Duodenal mucosa (tissue), 2 donors: Measurements from ENCODE around the gene METTL9.
"Not testable (repeated sequence)": the region's sequence is repeated elsewhere in the genome, so short reads cannot be mapped to it uniquely, and the experiment has no call there.

ENCODE experiments used
- H3K27ac ChIP-seq: one replicate; pipeline ENCODE4 v1.7.0; 2013; ENCODE audit warnings: low read depth, low read length
- H3K27me3 ChIP-seq, 2 donors: one replicate each; pipeline ENCODE4 v1.7.0; 2013; ENCODE audit warnings: low read length in 2 of 2, control low read depth in 1 of 2; ENCODE audit not compliant: insufficient read depth in 2 of 2, control insufficient read depth in 1 of 2
- H3K36me3 ChIP-seq, 2 donors: one replicate each; pipeline ENCODE4 v1.7.0; 2013; ENCODE audit warnings: low read length in 2 of 2, control low read depth in 1 of 2; ENCODE audit not compliant: insufficient read depth in 2 of 2, control insufficient read depth in 1 of 2
- H3K4me1 ChIP-seq, 2 donors: one replicate each; pipeline ENCODE4 v1.7.0; 2013; ENCODE audit warnings: low read length in 2 of 2, control low read depth in 1 of 2; ENCODE audit not compliant: insufficient read depth in 2 of 2, control insufficient read depth in 1 of 2
- H3K4me3 ChIP-seq, 2 donors: one replicate each; pipeline ENCODE4 v1.7.0; 2013; ENCODE audit warnings: low read length in 2 of 2, low read depth in 1 of 2
- H3K9ac ChIP-seq, 2 donors: one replicate each; pipeline ENCODE4 v1.7.0; 2013; ENCODE audit warnings: low read length in 2 of 2, low read depth in 1 of 2
- H3K9me3 ChIP-seq, 2 donors: one replicate each; pipeline ENCODE4 v1.7.0; 2013; ENCODE audit warnings: low read length in 2 of 2, control low read depth in 1 of 2; ENCODE audit not compliant: control insufficient read depth in 1 of 2

Gene METTL9

DNA sequence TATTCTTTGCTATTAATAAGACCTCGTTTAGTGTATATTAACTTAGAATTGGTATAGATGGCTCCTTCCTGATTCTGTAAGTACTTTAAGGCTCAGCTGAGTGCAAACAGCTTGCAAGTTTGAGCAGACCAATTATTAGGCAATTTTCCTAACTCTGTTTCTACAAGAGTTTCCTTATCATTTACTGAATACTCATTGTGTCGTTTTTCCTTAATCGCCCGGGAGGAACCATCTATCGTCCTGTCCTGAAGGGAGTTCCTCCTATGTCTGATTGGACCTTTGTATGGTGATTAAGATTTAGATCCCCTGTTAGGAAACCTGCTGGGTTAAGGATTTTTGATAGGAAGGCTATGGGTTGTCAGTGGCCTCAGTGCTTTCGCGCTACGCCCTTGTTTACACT lies 32.0 kb downstream of the METTL9 start:
- H3K27ac ChIP-seq, H3K9me3 ChIP-seq, H3K9ac ChIP-seq, H3K4me3 ChIP-seq, H3K27me3 ChIP-seq, H3K4me1 ChIP-seq: not testable (repeated sequence)
- H3K36me3 ChIP-seq = peaks cover 3 to 24% of the 10 kb centered on the region in 2 donors

DNA sequence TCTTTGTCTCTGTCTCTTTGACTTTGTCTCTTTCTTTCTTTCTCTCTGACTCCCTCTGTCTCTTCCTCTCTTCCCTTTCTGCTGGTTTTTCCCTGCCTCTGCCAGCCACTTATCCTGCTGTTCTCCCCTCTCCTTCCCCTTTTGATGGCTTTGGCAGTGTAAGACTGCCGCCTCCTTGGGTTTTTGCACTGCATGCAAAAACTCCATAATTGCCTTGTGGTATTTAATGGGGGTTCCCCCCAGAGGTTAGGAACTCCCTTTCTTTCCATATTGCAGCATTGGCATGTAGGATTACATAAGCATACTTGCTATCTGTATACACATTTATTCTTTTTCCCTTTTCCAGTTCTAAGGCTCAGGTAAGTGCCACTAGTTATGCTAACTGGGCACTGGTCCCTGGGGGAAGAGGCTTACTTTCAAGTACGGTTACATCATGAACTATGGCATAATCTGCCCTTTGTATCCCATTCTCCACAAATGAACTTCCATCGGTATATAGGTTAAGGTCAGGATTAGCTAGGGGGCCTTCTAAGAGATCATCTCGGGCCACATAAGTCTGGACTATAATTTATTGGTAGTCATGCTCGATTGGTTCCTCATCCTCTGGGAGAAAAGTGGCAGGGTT lies 32.7 kb downstream of the METTL9 start:
- H3K9me3 ChIP-seq, H3K27me3 ChIP-seq: not testable (repeated sequence)
- peaks cover 3 to 22% of the 10 kb centered on the region in 2 donors for H3K36me3 ChIP-seq

DNA sequence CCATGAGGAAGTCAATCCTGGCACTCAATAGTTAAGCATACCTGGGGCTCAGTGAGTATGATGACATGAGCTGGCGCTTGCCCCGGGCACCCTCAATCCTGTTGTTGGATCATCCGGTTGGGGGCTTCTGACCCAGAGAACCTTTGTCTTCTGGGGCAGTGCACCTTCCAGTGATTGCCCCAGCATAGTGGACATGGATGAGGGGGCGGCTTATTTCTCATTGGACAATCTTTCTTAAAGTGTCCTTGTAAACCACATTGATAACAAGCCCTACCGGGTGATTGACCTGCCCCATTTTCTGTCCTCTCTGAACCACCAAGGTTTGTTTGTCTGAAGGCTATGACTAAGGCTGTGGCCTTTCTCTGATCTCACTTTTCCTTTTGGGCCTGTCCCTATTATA lies 34.8 kb downstream of the METTL9 start:
- no peak overlapping the region for H3K4me3 ChIP-seq
- H3K9ac ChIP-seq = no peak overlapping the region
- H3K36me3 ChIP-seq = peaks cover 1 to 17% of the 10 kb centered on the region in 2 donors
- no peaks in the 10 kb centered on the region for H3K9me3 ChIP-seq
- no peaks in the 10 kb centered on the region for H3K27me3 ChIP-seq
- H3K4me1 ChIP-seq = no peaks in the 10 kb centered on the region
- no peak overlapping the region for H3K27ac ChIP-seq

More for the DNA sequence above, 32.7 kb downstream of the METTL9 start:
- not testable (repeated sequence) for H3K4me3 ChIP-seq, H3K9ac ChIP-seq, H3K4me1 ChIP-seq, H3K27ac ChIP-seq

DNA sequence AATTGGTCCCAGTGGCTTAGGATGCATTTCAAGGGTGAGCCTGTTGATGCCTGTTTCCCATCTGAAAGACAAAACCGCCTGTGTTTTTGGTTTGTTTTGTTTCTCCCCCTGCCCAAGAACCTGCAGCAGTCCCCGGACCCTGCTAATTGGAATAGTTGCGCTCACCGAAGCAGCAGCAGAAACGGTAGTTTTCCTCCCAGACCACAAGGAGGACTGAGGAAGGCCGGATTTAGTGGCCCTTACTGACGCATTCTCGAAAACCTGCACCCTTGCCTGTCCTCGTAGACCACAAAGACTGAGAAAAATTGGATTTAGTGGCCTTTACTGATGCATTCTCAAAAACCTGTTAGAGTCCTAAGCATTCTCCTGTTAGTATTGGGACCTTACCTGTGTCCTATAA lies 36.3 kb downstream of the METTL9 start:
- H3K4me1 ChIP-seq, H3K9ac ChIP-seq, H3K9me3 ChIP-seq, H3K4me3 ChIP-seq, H3K27me3 ChIP-seq, H3K27ac ChIP-seq: not testable (repeated sequence)
- H3K36me3 ChIP-seq = peaks cover 0 to 11% of the 10 kb centered on the region in 2 donors

DNA sequence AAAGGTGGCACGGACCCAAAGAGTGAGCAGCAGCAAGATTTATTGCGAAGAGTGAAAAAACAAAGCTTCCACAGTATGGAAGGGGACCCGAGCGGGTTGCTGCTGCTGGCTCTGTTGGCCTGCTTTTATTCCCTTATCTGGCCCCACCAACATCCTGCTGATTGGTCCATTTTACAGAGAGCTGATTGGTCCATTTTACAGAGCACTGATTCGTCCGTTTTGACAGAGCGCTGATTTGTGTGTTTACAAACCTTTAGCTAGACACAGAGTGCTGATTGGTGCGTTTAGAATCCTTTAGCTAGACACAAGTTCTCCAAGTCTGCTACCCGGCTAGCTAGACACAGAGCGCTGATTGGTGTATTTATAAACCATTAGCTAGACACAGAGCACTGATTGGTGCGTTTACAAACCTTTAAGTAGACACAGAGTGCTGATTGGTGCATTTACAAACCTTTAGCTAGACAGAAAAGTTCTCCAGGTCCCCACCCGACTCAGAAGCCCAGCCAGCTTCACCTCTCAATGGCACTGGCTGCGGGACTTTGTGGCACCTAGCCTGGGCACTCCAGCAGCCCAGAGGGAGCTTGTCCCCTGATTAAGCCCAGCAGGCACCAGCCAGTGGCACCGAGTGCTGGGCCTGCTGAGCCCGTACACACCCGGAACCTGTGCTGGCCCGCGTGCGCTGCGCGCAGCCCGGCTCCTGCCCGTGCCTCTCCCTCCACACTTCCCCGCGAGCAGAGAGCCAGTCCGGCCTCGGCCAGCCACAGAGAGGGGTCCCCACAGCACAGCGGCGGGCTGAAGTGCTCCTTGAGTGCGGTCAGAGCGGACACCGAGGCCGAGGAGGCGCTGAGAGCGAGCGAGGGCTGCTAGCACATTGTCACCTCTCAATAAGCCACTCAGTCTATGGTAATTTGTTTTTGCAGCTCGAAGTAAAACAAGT lies 37.9 kb downstream of the METTL9 start:
- Histone ChIP-seq H3K27ac (no peak overlapping the region), H3K27me3 (no peaks in the 10 kb centered on the region), H3K9me3 (no peaks in the 10 kb centered on the region), H3K9ac (no peak overlapping the region), H3K4me1 (no peaks in the 10 kb centered on the region), H3K36me3 (peaks cover 4 to 11% of the 10 kb centered on the region in 2 donors), H3K4me3 (no peak overlapping the region)

DNA sequence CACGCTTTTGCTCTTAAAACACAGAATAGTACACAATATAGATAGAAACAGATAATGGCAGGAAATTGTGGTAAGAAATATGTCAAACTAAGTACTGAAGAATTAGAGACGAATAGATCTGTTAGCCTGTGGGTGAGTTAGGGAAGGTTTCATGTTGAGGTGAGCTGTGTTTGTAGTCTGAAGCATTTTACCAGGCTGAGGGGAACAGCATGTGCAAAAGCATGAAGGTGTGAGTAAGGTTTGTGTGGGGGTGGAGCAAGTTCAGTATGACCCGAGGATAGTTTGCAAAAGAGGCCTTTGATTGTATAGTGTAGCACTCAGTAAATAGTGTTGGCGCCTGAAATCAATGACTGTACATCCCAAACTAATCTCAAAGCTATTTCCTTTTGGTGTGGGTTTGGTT lies 39.2 kb downstream of the METTL9 start:
- Histone ChIP-seq H3K9me3 (no peaks in the 10 kb centered on the region), H3K27me3 (no peaks in the 10 kb centered on the region), H3K4me3 (no peak overlapping the region), H3K9ac (no peak overlapping the region), H3K36me3 (peaks cover 4 to 11% of the 10 kb centered on the region in 2 donors), H3K27ac (no peak overlapping the region), H3K4me1 (no peaks in the 10 kb centered on the region)

DNA sequence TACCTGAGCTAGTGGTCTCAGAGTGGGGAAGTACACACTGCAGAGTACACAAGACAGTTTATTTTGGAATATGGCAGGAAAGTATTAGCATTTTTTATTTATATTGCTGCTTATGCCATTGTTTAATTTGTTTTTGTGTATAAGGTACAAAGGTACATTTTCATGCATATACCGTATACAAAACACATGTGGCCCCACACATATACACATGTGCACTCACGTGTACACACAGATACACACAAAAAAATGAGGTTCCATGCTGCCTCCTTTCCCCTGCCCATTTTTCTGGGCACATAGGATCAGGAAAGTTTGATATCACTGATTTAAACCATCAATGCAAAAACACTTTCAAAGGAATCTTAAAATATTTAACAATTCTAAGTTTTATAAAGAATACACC lies 40.1 kb downstream of the METTL9 start:
- no peak overlapping the region for H3K27ac ChIP-seq
- H3K9ac ChIP-seq = no peak overlapping the region
- H3K4me1 ChIP-seq = no peaks in the 10 kb centered on the region
- H3K9me3 ChIP-seq = no peaks in the 10 kb centered on the region
- no peaks in the 10 kb centered on the region for H3K27me3 ChIP-seq
- no peak overlapping the region for H3K4me3 ChIP-seq
- H3K36me3 ChIP-seq = peaks cover 4 to 6% of the 10 kb centered on the region in 2 donors

DNA sequence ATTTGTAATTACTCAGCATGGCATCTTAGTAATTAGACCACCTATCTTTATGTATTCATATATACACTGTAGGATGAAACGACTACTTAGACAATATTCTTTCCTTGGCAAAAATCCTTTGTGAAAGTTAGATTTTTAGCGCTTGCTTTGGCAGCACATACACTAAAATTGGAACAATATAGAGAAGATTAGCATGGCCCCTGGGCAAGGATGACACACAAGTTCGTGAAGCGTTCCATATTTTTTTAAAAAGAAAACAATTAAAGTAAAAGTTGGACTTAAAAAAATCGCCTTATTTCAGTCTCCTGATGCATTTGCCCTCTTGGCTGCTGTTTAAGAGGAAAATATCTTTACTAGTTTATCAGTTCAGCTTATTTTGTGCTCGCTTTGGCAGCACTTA lies 42.5 kb downstream of the METTL9 start:
- Histone ChIP-seq H3K27me3 (no peaks in the 10 kb centered on the region), H3K4me1 (peaks cover 11 to 14% of the 10 kb centered on the region in 2 donors), H3K4me3 (no peak overlapping the region), H3K36me3 (peaks cover 4 to 5% of the 10 kb centered on the region in 2 donors), H3K9me3 (no peaks in the 10 kb centered on the region), H3K27ac (no peak overlapping the region), H3K9ac (no peak overlapping the region)

DNA sequence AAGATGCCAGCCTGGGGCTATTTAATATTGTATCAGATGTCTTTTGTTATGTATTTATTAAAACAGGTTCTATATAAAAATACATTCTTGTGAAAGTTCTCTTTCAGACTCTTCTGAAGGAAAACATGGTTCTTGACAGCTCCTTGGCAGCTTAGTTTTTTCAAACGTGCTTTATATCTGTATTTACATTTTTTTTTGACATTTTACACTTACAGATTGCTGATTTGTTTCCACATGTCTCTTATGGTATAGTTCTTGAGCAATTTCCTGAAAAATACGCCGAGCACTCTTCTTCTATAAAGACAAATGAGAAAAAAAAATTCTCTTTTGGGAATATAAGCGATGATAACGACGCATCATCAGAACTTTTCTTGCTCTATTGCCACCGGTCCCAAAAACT lies 43.5 kb downstream of the METTL9 start:
- H3K4me1 ChIP-seq = peaks cover 17 to 19% of the 10 kb centered on the region in 2 donors
- H3K4me3 ChIP-seq = no peak overlapping the region
- H3K36me3 ChIP-seq = peaks cover 4 to 6% of the 10 kb centered on the region in 2 donors
- no peak overlapping the region for H3K27ac ChIP-seq
- H3K27me3 ChIP-seq = no peaks in the 10 kb centered on the region
- no peaks in the 10 kb centered on the region for H3K9me3 ChIP-seq
- H3K9ac ChIP-seq = no peak overlapping the region

DNA sequence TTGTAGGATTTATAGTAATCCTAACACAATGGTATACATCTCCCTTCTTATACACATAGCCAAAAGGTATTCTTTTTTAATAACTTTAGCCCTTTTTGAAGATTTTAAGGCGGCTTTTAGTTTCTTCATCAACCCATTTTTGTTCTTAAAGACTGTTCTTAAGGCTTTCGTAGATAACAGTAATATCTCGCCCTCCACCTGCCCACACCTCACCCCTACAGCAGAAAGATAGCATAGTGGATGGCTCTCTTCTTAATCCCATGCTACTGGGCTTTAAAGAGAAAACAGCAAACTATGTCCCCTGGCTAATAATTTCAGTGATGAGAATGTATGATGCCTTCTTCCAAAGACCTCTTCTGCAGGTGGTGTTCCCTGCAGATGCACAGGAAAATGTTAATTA lies 44.4 kb downstream of the METTL9 start:
- Histone ChIP-seq H3K9me3 (no peaks in the 10 kb centered on the region), H3K4me3 (no peak overlapping the region), H3K27me3 (no peaks in the 10 kb centered on the region), H3K4me1 (peaks cover 22 to 23% of the 10 kb centered on the region in 2 donors), H3K9ac (no peak overlapping the region), H3K27ac (no peak overlapping the region), H3K36me3 (peaks cover 4 to 6% of the 10 kb centered on the region in 2 donors)
